ENCODE data around the gene FBLIM1.

DNA sequence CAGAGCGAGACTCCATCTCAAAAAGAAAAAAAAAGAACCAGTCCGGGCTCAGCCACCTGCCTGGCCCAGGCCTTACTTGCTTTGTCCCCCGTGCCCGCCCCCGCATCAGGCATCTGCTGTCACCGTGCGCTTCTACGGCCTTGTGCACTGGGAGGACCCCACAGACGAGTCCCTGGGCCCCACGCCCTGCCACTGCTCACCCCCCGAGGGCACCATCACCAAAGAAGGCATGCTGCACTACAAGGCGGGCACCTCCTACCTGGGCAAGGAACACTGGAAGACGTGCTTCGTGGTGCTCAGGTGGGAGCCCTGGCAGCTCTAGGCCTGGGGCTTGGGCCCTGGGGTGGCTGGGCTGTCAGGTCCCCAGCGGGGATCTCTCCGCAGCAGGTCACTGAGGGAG is 28.2 kb upstream of the FBLIM1 start:
- TF ChIP-seq POLR2A (IDR thresholded peaks at IDR 0.05) (no peak), POLR2AphosphoS5 (IDR thresholded peaks at IDR 0.05) (no peak), EP300 (IDR thresholded peaks at IDR 0.05; ENCODE audit: low read depth) (no peak)
- TF ChIP-seq, protein P1, sequence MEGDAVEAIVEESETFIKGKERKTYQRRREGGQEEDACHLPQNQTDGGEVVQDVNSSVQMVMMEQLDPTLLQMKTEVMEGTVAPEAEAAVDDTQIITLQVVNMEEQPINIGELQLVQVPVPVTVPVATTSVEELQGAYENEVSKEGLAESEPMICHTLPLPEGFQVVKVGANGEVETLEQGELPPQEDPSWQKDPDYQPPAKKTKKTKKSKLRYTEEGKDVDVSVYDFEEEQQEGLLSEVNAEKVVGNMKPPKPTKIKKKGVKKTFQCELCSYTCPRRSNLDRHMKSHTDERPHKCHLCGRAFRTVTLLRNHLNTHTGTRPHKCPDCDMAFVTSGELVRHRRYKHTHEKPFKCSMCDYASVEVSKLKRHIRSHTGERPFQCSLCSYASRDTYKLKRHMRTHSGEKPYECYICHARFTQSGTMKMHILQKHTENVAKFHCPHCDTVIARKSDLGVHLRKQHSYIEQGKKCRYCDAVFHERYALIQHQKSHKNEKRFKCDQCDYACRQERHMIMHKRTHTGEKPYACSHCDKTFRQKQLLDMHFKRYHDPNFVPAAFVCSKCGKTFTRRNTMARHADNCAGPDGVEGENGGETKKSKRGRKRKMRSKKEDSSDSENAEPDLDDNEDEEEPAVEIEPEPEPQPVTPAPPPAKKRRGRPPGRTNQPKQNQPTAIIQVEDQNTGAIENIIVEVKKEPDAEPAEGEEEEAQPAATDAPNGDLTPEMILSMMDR (IDR thresholded peaks at IDR 0.05), result no peak
